Activated gamma-delta T cell (primary cell): ENCODE data around the gene LGI2.

Experiments
- DNase-seq: peaks from one replicate; lab custom pipeline; 2025; lab: John Stamatoyannopoulos, UW

LGI2 gene

GRCh38 chr4:24995346-24995919 is 35.3 kb downstream of the LGI2 start:
- DNase-seq = no peak

DNA sequence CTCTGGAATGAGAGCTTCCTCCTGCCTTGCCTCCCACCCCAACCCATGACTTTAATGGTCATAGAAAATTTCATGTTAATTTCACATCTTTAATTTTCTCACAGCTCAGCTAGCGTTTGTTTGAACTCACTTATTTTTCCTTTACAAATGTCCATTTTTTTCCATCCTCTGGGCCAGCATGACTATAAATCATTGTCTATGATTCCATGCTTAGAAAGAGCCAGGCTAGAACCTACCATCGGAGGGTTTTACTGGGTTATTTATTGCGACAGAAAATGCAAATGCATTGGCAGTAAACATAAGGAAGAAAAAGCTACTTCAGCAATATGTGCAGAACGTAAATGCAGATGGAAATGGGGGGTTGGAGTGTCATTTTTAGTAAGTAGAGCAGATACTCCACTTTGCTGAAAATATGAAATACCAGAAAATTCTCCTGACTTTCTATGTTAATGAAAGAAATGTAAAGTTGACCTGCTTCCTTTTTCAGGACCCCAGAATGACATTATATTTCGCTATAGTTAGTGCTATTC is 37.1 kb downstream of the LGI2 start:
- no peak for DNase-seq

DNA sequence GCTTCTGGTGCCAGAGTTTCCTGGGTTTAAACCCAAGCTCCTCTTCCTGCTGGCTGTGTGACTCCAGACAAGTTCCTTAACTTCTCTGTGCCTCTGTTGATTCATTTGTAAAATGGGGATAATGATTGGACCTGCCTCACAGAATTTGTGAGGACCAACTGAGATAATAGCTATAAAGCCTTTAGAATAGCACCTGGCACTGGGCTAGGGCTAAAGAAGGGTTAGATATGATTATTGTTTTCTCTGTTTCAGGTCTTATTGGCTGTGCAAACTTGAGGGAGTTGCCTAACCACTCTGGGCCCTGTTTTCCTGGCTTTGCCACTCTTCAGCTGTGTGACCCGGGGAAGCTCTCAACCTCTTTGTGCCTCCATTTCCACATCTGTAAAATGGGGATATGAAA is 37.8 kb downstream of the LGI2 start:
- no peak for DNase-seq

- no peak for DNase-seq
Measured at GRCh38 chr4:24991015-24991414, 39.7 kb downstream of the LGI2 start.

- DNase-seq = no peak
Measured at GRCh38 chr4:24989327-24989726, 41.4 kb downstream of the LGI2 start.

GRCh38 chr4:24988776-24989175 is 42.0 kb downstream of the LGI2 start:
- DNase-seq = no peak

DNA sequence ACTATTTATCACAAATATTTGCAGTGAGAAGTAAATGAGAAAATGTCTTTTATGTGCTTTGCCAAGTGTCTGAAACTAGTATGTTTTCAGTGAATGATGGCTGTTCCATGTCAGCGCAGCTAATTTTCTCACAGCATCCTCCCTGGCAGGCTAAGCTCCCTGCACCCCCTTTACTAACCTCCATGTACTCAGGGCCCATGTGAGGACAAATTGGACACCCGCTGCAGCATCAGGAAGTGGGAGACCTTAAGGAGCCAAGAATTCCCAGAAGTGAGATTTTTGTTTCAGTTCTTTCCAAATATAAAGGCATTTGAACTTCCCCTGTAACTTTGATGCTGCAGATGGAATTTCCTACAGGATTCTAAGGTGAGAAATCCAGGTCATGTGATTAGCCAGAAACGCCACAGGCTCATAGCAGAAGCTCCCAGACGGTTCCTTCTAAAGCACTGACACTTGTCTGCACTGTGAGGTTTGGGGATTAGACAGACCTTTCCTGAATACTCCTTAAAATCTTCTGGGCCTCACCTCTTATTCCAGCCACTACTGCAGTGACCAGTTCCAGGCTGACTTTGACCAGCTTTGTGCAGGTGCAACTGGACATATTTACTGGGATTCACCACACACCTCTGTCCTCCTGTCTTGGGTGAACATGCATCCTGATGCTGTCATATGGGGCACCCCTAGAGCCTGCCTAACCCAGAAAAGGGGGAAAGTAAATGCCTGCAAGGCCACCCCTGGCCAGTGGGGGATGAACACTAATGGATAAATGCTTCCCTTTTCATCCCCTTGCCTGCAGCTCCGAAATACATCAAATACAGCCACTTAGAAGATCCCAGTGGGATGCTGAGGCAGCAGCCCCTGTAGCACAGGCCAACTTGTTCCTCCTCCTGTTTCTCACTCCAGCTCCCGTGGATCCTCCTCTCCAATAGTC is 45.9 kb downstream of the LGI2 start:
- no peak for DNase-seq

GRCh38 chr4:24980740-24981139 is 50.0 kb downstream of the LGI2 start:
- no peak for DNase-seq

DNA sequence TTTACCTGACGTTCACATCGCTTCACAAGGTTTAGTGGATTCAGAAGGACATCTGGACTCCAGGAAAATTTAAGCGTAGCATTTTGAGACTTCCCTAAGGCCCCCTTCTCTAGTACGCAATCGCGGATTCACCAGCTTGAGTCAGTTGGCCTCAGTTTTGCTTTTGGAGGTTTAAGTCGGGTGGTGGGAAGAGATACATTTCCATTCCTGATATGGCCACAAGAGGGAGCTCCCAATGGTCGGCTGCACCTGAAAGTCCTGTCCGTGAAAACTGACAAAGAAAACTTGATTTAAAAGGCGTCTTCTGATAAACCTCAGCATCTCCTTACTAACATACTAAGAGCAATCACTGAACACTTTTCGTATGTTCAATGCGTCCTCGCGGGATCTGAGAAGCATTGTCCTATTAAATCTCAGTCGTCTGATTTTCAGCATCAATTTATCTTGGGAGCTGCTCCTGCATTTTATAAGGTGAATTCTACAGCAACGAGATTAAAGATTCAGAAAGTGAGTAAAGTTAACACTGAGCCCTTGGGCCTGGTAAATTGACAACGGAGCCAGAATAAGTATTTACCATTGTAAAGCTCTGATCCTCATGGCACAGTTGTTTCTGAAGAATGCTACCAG is 50.6 kb downstream of the LGI2 start:
- no peak for DNase-seq

DNA sequence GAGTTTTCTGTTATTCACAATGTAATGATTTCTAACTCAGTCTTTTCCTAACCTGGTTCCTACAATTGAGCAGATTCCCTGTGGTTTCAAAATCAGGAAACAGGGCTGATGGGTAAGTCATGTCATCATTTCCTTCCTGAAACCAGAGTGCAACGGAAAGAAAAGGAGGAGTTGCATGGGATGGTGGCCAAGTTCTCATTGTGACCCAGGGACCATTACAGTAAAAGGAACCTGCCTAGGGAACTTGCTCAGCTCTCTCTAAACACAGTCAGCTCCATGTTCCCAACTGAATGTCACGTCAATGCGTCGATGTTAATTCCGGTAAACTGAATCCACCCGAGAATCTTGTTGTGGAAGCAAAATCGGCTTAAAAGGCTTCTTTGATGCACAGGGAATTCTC is 51.2 kb downstream of the LGI2 start:
- DNase-seq = no peak

- no peak for DNase-seq
Measured at GRCh38 chr4:24978291-24979075, 52.3 kb downstream of the LGI2 start.

- no peak for DNase-seq
Measured at GRCh38 chr4:24975510-24975909, 55.2 kb downstream of the LGI2 start.

- no peak for DNase-seq
Measured at GRCh38 chr4:24973747-24974601, 56.8 kb downstream of the LGI2 start.

DNA sequence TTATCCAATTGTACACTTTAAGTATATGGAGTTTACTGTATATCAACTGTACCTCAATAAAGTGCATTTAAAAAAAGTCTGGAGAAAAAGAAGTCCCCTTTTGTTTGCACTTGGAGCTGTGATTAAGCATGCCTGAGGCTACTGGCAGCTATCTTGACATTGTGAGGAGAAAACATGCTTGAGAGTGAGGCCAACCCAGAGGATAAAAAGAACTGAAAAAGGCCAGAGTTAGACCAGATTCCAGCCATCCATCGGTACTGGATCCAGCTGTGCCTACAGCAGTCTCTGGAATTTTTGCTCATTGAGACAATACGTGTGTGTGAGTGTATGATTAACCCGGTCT is 57.4 kb downstream of the LGI2 start:
- DNase-seq = no peak

- DNase-seq = no peak
Measured at GRCh38 chr4:24971192-24971591, 59.6 kb downstream of the LGI2 start.

- DNase-seq = no peak
Measured at GRCh38 chr4:24970635-24971034, 60.1 kb downstream of the LGI2 start.

GRCh38 chr4:24970191-24970590 is 60.6 kb downstream of the LGI2 start:
- DNase-seq = no peak

DNA sequence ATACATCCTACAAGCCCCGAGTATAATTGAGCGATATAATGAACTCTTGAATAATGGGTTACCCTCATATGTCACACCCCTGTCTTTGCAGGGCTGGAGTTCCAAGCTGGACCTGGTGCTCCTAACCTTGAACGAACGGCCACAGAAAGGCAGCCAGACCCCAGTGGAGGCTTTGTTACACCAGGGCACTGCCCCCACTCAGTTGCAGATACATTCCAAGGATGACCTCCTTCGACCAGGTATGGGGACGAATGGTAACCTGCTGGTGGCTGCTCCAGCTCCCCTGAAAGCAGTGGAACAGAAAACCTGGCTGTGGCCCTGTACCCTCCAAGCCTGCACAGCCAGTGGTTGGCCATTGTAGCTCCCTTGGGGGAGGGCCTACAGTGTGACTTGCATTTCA is 61.3 kb downstream of the LGI2 start:
- DNase-seq = no peak

DNA sequence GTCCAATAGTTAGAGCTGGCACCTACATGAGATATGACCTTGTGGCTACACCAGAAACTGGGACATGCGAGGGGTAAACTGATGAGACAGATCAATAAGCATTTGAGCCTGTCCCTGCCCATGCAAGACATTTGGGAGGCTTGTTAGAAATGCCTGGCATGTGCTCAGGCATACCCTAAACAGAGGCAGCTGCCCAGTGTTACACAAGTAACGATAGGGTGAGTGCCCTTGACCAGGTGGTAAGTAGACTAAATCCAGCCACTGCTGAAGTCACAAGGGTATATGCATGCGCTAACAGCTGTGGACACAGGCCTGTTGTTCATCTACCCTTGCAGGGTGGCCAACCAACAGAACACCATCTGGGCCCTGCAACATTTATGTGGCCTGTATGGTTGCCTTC is 61.8 kb downstream of the LGI2 start:
- no peak for DNase-seq

- no peak for DNase-seq
Measured at GRCh38 chr4:24968278-24968677, 62.5 kb downstream of the LGI2 start.

GRCh38 chr4:24967346-24967745 is 63.4 kb downstream of the LGI2 start:
- DNase-seq = no peak
